NOMO-1 (cell line): ENCODE results near the gene GRK5.
A peak's percentile ranks its signal among the peaks of the same experiment; 100 is the strongest.

ENCODE experiments used
- DNase-seq, 2 experiments: peaks; one replicate each; lab custom pipeline; 2025; ENCODE audit not compliant: unreplicated experiment in 2 of 2; lab: John Stamatoyannopoulos, UW

GRK5 gene

DNA sequence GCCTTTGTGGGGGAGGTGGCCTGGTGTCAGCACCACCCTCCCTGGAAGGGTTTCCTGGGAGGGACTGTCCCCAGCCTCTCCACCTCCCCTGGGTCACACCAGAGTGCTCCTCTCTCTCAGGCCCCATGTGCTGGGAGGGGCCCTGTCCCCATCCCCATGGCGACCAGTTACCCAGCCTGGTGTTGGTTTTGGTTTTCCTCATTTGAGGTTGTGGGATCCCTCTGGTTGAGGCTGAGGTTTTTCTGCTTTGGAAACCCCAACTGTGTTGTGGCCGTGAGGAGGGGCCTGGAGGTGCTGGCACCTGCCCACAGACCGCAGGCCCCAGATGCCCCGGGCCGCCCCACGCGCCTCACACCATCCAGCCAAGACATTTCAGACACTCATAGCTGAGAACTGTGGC is 106.3 kb downstream of the GRK5 start:
- DNase-seq: no peak

DNA sequence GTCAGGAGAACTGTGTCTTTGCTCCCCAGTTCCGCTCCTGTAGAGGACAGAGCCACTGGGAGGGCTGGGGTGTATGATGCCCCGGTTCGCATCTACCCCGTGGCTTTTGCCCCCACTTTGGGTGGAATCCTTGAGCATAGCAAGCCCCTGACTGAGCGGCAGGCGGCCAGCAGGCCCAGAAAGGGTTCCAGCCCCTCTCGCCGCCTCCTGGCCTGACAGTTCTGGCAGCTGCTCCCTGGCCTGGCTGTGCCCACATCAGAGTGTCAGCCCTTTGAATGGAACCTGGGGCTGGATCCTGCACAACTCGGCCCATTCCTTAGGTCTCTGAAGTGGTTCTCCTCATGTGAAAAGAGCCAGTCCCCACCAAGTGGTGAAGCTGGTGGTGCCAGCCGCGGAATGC is 106.7 kb downstream of the GRK5 start:
- no peak for DNase-seq

DNA sequence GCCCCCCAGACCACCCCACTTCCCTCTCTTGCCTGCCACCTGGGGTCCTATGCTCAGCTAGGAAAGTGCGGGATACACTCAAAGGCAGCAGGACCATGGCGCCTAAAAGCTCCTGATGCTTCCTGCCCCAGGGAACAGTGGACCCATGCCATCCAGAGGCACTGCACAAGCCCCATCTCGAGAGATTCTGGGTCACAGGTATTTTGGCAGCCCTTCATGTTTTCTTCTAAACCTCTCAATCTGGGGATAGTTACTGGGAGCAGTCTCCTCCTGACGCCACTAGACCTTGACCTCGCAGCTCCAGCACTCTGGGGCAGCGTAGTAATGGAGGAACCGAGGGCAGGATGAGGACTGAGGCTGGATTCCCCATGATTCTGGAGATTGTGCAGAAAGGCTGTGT is 107.1 kb downstream of the GRK5 start:
- DNase-seq: no peak

DNA sequence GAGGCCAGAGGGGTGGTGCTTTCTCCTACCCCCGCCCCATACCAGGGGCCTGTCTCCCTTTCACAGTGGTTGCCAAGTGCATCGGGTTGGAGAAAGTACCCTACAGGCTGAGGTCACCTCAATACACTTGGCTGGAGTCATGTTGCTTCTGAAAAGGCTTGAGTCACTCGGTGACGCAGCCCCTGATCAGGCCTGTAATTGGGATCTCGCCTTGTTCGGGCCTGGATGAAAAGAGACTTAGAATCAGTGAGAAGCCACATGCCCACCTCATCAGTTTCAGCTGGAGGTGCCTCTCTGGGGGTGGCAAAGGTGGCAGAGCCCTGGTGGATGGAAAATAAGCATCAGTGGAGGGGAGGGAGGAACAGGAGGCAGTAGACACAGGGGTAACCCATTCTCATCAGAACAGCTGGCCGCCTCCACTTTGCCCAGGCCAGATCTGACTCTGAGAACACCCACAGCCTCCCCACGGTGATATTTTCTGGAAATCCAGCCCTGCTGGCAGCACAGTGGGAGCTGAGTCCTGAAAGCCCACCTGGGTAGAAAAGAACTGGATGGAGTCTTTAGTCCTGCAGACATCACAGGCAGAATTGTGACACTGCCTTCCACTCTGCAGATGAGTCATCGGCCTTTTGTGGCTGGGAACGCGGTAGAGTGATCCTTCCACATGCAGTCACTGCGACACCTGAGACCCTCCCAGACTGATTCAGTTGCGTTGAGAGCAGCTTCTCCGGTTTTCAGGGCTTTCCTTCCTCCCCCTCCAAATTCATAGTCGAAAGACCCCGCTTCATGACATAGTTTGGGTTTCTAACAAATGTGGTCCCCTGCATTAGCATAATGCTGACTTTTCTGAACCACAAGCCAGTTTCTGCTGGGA is 108.0 kb downstream of the GRK5 start:
- DNase-seq: peak; percentile 35 to 67

DNA sequence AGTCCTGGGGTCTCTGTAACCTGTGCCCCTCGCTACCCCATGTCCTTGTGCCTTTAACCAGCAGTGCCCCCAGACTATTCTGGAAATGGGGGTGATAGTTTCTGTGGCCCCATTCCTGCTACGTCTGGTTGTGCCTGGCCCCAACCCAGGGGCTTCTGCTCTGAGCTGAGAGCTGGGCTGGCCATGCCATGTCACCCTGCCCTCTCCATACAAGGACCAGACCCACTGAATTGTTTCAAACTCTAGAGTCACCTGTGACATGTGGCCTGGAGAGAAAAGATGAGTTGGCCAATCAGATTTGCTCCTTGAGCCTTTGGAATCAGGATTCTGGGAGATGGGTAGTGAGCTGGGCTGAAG is 108.6 kb downstream of the GRK5 start:
- DNase-seq: no peak

DNA sequence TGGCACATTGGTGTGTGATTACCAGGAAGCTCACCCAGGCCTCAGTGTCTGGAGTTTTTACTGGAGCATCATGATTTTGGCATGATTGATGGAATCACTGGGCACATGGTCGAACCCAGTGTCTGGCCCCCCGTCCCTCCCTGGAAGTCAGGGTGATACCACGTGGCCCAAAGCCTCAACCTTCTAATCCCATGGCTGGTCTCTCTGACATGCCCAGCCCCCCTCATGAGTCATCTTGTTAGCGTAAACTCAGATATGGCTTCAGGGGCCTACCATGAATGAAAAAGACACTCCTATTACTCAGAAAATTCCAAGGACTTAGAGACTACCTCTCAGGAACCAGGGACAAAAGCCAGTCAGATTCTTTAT is 109.3 kb downstream of the GRK5 start:
- no peak for DNase-seq

DNA sequence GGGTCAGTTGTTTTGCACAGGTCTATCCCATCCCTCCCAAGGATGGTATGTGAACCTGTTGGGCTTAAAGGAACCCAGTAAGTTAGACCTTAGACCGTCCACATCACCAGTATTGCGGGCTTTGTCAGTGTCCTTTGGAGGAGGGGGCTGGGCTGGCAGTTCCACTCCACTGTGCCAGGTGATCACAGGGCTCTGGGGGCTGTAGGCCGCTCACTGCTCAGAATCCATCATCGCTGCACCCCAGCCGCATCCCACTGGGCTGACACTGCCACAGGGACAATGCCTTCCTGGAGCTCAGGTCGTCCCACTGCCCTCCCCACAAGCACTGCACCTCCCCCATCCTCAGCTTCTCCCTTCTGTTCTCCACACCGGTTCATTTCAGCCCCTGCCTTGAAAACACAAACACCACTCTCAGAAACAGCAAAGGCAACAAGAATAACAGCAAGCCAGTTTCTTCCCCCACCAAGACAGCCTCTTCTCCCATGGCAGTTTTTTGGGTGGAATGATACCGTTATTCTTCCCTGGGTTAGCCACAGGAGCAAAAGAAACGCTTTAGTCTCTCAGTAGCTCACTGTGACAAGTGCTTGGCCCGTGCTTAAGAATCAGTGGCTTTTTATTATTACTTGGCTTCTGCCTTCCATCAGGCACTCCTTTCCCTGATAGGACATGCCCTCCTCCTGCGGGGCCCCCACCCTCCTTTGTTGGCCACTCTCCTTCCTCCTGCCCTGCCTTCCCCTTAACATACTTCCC is 111.2 kb downstream of the GRK5 start:
- DNase-seq: no peak

DNA sequence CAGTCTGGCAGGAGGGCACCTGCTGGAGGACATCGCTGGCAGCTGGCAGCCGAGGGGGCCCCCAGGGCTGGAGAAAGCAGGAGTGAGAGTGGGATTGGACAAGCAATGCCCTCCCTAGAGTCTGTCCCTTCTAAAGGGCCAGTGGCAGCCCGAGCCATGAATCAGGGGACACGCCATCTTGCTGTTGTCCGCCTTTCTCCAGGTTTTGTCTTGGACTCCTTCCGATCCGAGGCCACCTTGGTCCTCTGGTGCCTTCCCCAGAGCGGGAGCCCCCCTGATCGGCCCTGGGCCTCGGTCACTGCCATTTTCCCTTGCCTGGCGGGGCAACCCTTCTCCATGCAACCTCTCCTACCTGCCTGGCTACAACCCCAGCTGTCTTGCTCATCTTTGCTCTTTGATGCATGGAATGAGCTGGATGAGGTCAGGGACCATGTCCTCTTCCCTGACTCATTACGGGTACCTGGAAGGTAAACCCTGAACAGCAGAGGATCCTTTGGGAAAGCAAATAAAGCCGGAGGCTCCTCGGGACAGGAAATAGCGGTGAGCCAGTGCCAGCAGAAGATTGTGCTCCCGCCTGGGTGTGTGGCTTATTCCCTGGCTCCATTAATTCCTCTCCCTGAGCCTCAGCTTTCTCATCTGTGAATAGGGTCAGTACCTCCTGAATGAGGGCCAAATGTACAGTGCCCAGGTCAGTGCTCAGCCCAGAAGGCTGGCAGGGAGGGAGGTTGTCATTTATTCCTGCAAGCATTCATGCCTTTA is 112.0 kb downstream of the GRK5 start:
- DNase-seq: no peak

DNA sequence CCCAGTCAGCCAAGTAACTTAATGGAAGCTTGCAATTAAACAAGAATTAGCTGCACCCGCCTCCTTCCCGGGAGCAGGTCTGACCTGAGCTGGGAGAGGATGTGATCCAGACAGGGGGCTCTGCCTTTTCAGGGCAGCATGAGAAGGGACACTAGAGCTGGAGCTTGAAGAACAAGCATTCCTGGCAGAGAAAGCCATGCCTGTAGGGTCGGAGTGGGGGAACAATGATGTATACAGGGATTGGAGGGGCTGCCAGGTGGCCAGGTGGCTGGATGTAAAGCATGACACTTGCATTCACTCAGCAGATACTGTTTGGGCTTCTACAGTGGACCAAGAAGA is 112.5 kb downstream of the GRK5 start:
- no peak for DNase-seq

DNA sequence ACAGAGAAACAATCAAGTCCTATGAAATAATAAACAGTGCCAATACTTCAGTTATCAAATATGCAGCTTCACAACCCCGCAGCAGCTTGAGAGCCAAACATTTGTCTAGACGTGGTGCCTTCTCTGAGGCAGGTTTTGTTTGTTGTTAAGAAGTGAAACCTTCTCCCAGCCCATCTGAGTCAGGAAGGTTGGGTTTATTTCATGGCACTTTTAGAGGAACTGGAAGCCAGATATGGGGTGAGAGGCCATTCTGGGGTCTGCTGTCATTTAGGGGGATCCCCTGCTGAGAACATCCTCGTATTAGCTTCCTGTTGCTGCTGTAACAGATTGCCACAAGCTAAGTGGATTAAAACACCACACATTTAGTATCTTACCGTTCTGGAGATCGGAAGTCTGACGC is 113.6 kb downstream of the GRK5 start:
- peak in 1 of 2 experiments; percentile 25 for DNase-seq

DNA sequence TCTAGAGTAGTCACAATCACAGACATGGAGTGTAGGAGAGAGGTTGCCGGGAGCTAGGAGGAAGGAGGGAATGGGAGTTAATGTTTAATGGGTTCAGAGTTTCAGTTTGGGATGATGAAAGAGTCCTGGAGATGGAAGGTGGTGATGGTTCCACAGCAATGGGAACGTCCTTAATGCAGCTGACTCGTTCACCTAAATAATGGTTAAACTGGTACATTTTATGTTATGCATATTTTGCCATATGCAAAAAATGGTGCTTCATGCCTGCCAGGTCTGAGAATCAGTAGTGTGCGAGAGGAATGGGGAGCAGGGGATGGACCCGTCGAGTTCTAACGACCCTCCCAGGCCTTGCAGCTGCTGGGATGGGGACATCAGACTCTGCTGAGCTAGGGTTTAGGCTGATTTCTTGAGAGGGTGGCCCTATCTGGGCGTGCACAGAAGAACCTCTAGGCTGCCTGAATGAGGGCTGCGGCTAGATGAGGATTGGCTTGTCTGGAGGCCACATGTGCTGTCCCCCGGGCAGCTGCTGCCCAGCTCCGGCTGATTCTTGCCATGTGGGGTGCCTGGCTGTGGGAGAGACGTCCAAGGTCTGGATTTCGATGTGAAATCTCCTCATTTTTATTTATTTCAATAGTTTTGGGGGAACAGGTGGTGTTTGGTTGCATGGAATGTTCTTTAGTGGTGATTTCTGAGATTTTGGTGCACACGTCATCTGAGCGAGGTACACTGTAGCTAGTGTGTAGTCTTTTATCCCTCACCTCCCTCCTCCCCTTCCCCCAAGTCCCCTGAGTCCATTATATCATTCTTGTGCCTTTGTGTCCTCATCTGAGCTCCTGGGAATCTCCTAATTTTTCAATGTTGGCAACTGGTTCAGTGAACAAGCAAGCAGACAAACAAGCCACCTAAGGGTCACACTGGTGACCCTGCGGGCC is 116.0 kb downstream of the GRK5 start:
- no peak for DNase-seq

DNA sequence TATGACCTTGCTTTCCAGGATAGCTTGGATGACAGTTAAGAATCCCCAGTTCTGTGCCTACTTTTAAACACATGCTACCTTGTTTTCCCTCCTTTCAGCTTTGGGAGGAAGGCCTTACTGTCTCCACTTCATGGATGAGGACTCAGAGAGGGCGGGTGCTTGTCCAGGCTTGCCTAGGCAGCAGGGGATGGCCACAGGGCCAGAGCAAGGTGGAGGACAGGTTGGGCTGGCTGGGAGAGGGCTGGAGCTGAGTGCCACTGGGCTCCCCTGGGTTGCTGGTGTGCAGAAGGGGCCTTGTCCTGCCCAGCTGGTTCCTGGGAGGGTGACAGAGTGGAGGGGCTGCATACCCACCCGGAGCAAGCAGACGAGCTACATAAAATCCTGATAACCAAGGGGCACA is 117.8 kb downstream of the GRK5 start:
- no peak for DNase-seq

DNA sequence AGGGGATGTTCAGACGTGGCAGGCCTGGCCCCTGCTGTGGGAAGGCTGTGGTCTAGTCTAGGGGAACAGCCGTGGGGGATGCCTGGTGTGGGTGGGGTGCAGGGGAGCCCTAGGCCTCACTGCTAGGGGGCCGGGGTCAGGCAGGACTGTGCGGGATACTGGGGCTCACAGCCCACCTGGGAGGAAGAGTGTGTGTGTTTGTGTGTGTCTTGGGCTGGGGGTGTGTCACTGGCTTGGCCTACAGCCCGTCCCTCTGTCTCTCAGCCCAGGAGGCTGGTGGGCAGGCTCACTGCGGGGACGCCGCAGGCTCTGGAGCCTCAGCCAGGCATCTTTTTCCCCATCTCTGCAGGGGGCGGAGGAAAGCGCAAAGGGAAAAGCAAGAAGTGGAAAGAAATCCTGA is 118.8 kb downstream of the GRK5 start:
- DNase-seq: no peak

DNA sequence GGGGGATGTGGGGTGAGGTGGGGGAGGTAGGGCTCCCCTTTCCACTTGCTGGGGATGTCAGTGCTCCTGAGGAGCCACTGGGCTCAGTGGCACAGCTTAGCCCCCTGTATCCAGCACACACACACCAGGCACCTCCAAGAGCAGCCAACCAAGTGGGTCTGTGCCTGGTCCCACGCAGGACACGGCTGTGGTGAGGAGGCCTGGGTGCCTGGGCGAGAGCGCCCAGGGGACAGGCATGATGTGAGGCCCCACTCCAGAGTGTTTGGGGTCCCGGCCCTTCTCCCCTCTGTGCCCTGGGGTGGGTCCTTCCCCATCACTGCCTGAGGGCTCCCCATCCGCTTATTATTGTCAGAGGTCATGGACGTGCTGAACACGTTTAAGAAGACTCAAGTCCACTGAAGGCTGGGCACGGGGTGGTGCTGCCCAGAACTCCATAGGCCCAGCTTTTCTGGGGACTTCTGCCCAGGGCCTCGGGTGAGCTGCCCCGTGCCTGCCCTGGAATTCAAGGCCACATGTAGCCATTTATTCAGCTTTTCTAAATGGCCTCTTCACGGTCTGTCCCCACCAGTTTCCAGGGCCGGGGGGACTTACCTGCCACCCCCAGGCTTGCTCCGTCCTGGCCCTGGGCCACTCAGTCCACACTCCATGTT is 119.8 kb downstream of the GRK5 start:
- no peak for DNase-seq

DNA sequence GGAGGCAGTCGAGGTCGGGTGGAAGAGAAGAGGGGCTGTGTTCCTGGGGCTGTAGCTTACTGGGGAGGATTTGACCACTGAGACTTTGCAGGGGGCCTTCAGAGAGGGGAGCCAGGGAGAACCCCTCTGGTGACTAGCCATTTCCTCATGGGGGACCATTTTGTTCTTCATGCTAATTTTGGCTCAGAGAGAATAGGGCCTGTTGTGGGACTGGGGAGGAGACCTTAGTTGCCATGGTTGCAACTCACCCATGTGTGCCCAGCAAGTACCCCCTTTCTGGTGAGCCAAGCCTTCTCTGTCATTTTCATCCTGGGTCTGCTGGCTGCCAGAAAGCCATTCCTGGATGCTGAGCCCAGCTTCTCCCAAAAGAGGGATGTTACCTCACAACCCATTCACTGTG is 120.9 kb downstream of the GRK5 start:
- DNase-seq: no peak

DNA sequence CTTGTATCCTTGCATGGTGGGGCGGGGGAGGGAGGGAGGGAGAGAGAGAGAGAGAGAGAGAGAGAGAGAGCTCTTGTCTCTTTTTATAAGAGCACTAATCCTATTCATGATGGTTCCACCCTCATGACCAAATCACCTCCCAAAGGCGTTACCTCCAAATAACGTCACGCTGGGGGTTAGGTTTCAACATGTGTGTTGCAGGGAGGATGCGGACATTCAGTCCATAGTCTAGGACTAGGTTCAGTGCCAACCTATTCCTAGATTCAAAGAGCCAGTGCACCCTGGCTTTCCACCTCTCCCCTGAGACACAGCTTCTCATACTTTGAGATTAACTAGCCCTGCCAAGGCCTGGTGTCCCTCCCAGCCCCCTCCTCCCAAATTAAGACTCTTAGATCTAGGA is 123.0 kb downstream of the GRK5 start:
- no peak for DNase-seq

DNA sequence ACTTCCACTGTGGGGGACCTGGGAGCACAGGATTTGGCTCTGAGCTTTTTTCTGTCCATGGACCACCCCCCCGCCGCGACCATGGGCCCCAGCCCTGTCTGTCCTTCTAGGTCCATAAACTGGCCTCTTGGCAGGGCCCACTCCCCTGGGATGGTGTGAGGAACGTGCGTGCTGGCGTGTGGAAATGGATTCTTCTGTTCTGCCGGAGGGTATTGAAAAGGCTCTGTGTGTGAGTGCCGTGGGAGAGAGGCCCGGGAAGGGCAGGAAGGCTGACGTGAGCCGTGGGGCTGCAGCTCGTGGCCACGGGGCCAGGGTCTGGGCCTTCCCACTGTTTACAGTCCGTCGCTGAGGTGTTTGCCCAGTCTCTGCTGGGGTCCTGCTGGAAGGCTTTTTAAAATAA is 123.7 kb downstream of the GRK5 start:
- DNase-seq: no peak

DNA sequence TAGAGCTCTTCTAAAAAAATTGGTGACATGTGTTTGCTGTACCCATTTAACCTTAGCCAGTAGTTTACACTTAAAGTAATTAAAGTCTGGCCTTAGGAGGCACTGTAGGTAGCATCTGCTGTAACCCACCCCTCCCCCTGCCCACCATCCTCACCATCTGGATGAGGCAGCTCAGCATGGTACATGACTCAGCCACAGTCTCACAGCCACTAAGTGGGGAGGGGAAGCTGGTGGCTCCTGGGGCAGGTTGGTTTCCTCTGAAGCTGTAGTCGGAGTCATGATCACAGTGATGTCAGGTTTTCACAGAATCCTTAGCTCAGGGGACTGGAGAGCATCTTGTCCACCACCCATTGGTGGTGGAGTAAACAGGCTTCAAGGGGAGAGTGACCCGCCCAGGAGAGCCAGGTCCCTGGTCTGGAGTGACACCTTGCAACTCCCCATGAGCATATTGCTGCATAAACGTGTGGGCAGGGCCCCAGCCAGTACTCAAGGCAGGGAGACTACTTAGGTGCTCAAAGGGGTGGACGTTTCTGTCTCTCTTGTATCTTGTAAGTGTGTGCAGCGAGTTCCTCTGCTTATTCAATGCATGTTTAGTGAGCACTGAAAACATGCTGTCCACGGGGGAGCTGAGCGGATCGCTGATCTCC is 125.9 kb downstream of the GRK5 start:
- no peak for DNase-seq

DNA sequence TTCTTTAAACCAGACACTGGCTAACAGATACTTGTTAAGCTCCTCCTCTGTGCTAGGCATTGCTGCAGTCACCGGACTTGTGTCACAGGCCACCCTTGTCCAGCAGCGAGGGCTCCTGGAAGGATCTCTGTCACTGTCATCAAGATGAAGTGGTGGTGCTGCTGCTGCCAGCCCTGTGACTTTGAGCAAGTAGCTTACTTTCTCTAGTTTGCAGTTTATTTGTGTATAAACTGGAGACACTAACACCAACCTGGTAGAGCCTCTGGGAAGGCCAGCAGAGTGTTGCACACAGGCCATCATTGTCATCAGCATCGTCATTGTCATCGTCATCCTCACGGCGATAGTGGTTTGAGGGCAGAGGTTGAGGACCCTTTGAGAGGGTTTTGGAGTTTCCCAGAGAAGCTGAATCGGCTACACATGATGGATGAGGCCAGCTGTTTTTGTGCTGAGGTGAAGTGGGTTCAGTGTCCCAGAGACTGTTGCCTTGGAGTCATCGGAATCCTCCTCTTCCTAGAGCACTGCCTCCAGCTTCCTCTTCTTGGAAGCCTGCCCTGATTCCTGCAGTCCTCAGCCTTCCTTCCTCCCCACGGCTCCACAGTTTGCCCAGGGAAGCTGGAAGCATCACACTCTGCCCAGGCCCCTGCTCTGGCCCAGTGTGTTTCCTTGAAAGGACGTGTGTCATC is 128.4 kb downstream of the GRK5 start:
- no peak for DNase-seq
